Measurements from ENCODE around the gene ACOD1. TPM values are rescaled to one million over a fixed set of nuclear protein-coding genes. Genes with fewer than 3 reads are reported as not detected.

Gene ACOD1
- total RNA-seq, 1 donor from 2014 or later = not detected

DNA sequence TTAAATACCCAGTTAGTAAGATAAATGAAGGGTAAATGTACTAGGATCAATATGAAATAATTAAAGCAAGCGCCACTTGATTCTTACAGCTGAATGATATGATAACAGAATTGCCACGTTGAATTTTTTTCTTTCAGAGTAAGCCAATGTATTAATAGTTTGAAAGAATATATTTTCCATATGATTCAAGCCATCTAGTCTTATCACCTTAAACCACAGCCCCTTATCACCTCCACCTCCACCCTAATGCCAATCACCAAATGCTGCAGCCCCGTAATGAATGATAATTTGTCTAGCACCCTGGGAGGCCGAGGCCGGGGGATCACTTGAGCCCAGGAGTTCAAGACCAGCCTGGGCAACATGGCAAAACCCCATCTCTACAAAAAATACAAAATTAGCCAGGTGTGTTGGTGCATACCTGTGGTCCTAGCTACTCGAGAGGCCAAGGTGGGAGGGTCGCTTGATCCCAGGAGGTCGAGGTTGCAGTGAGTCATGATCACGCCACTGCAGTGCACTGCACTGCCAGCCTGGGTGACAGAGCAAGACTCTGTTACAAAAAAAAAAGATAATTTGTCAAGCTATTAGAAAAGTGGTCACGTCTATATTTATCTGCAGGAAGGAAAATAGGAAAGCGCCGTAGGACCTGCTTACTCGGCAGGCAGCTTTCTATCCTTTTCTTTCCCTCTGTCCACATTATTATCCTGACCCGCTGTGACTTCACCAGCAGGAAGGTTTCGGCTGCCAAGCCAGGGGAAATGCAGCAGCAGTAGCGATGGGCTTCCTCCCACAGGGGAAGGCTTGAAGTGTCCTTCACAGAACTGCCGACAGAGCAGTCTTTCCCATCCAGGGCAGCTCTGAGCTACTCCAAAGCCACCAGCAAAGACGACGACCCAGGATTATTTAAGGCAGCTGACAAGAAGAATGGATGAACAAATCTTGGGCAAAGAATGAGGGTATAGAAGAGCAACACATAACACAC lies 23.8 kb downstream of the ACOD1 start:
- no peak for DNase-seq (ENCODE audit: extremely low spot score, unreplicated experiment)
- Mint-ChIP-seq H3K9me3 (ENCODE audit: unreplicated experiment) (no peaks in the 10 kb centered on the region), H3K27me3 (ENCODE audit: unreplicated experiment) (peaks cover 53% of the 10 kb centered on the region), H3K27ac (ENCODE audit: unreplicated experiment) (no peak overlapping the region), H3K4me3 (ENCODE audit: unreplicated experiment) (no peak overlapping the region), H3K36me3 (ENCODE audit: unreplicated experiment) (no peaks in the 10 kb centered on the region), H3K4me1 (ENCODE audit: unreplicated experiment) (peaks cover 9% of the 10 kb centered on the region)
- TF ChIP-seq, protein P1, sequence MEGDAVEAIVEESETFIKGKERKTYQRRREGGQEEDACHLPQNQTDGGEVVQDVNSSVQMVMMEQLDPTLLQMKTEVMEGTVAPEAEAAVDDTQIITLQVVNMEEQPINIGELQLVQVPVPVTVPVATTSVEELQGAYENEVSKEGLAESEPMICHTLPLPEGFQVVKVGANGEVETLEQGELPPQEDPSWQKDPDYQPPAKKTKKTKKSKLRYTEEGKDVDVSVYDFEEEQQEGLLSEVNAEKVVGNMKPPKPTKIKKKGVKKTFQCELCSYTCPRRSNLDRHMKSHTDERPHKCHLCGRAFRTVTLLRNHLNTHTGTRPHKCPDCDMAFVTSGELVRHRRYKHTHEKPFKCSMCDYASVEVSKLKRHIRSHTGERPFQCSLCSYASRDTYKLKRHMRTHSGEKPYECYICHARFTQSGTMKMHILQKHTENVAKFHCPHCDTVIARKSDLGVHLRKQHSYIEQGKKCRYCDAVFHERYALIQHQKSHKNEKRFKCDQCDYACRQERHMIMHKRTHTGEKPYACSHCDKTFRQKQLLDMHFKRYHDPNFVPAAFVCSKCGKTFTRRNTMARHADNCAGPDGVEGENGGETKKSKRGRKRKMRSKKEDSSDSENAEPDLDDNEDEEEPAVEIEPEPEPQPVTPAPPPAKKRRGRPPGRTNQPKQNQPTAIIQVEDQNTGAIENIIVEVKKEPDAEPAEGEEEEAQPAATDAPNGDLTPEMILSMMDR (IDR thresholded peaks at IDR 0.05) = no peak

DNA sequence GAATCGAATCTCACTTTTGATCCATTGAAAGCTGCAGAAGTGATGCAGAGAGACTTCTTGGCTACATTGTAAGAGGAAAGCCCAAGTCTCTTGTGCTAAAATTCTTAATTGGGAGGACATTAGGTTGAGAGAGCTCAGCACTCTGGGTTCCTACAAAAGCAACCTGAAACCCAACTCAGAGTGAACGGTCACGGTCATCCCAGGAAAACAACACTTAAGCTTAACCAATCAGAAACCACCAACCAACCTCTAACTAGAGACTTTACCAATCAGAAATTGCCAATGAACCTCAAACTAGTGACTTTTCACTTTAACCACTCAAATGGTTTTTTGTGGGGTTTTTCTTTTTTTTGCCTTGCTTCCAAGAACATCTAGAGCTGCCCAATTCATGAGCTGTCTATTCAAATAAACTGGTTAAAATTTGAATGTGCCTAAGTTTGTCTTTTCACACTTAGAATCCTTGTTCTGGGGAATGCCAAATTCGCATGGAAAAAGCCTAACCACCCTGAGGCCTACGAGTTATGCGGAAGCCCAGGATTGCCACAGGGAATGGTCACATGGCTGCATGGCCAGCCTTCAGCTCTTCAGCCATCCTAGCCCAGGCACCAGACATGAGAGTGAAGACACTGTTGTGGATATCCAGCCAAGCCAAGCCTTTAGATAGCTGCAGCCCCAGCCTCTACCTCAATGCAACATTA lies 25.8 kb downstream of the ACOD1 start:
- no peak overlapping the region for H3K4me3 Mint-ChIP-seq (ENCODE audit: unreplicated experiment)
- H3K27ac Mint-ChIP-seq (ENCODE audit: unreplicated experiment) = no peak overlapping the region
- peaks cover 66% of the 10 kb centered on the region for H3K27me3 Mint-ChIP-seq (ENCODE audit: unreplicated experiment)
- H3K4me1 Mint-ChIP-seq (ENCODE audit: unreplicated experiment) = peaks cover 2% of the 10 kb centered on the region
- no peaks in the 10 kb centered on the region for H3K36me3 Mint-ChIP-seq (ENCODE audit: unreplicated experiment)
- DNase-seq (ENCODE audit: extremely low spot score, unreplicated experiment) = no peak
- TF ChIP-seq, protein P1 (IDR thresholded peaks at IDR 0.05) = no peak
- H3K9me3 Mint-ChIP-seq (ENCODE audit: unreplicated experiment) = no peaks in the 10 kb centered on the region

DNA sequence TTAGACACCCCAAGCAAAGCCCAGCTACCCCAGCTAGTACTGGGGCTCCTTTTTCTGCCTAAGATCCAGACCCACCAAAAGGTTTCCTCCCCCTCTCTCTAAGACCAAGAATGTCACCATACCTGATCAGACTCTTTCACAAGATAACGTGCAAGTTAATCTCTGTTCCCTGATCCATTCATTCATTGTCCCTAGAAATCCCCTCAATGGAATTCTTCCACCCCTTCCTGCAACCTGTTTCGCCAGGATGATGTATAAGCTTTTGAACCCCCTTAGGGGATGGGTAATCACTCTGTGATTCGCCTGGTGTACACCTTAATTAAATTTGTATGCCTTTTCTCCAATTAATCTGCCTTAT lies 26.3 kb downstream of the ACOD1 start:
- H3K27me3 Mint-ChIP-seq (ENCODE audit: unreplicated experiment) = peaks cover 68% of the 10 kb centered on the region

DNA sequence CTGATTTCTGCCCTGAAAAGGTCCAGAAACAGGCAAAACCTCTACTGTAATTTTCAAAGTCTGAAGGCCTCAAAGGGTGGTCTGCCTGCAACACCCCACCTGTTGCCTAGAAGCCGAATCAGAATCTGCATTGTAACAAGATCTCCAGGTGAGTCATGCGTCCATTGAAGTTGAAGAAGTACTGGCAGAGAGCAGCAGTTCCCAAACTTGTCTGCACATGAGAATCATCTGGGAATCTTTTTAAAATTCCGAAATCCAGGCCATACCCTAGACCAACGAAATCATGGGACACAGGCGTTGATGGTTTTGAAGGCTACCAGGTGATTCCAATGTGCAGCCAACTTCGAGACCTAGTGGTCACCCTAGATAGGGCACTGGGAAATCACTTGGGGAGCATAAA lies 27.6 kb downstream of the ACOD1 start:
- TF ChIP-seq, protein P1 (IDR thresholded peaks at IDR 0.05) = no peak
- Mint-ChIP-seq H3K4me3 (ENCODE audit: unreplicated experiment) (no peak overlapping the region), H3K36me3 (ENCODE audit: unreplicated experiment) (no peaks in the 10 kb centered on the region), H3K4me1 (ENCODE audit: unreplicated experiment) (peaks cover 6% of the 10 kb centered on the region), H3K27me3 (ENCODE audit: unreplicated experiment) (peaks cover 67% of the 10 kb centered on the region), H3K27ac (ENCODE audit: unreplicated experiment) (no peak overlapping the region), H3K9me3 (ENCODE audit: unreplicated experiment) (no peaks in the 10 kb centered on the region)
- no peak for DNase-seq (ENCODE audit: extremely low spot score, unreplicated experiment)

More for the DNA sequence above, 26.3 kb downstream of the ACOD1 start:
- H3K36me3 Mint-ChIP-seq (ENCODE audit: unreplicated experiment) = no peaks in the 10 kb centered on the region
- TF ChIP-seq, protein P1 (IDR thresholded peaks at IDR 0.05) = no peak
- H3K4me3 Mint-ChIP-seq (ENCODE audit: unreplicated experiment) = no peak overlapping the region
- no peak for DNase-seq (ENCODE audit: extremely low spot score, unreplicated experiment)
- no peaks in the 10 kb centered on the region for H3K9me3 Mint-ChIP-seq (ENCODE audit: unreplicated experiment)
- H3K27ac Mint-ChIP-seq (ENCODE audit: unreplicated experiment) = no peak overlapping the region
- H3K4me1 Mint-ChIP-seq (ENCODE audit: unreplicated experiment) = peaks cover 2% of the 10 kb centered on the region

DNA sequence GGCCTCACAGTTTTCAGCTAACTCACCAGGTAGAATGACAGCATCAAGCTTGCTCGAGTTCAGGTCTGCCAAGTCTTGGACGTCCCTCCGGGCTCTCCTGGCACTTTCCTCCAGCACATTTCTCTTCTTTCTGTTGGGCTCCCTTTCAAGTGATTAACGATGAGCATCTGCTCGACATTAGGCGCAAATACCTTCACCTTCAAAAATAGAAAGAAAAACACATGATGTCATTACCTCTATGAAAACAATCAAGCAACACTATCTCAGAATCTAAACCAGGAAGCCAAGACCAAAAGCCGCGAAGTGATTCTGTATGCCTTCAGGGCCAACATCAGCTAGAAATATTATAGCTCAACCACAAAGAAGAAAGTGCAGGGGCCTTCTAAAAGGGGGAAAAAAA lies 28.2 kb downstream of the ACOD1 start:
- no peak for DNase-seq (ENCODE audit: extremely low spot score, unreplicated experiment)
- Mint-ChIP-seq H3K36me3 (ENCODE audit: unreplicated experiment) (no peaks in the 10 kb centered on the region), H3K27ac (ENCODE audit: unreplicated experiment) (no peak overlapping the region), H3K4me1 (ENCODE audit: unreplicated experiment) (peaks cover 6% of the 10 kb centered on the region), H3K9me3 (ENCODE audit: unreplicated experiment) (no peaks in the 10 kb centered on the region), H3K27me3 (ENCODE audit: unreplicated experiment) (peaks cover 67% of the 10 kb centered on the region), H3K4me3 (ENCODE audit: unreplicated experiment) (no peak overlapping the region)
- TF ChIP-seq, protein P1 (IDR thresholded peaks at IDR 0.05) = no peak
